HG03442 (cell line): ENCODE measurements around the gene SPRED3.

ENCODE experiments used
- ATAC-seq: cut with Tn5 transposase; IDR thresholded peaks from one replicate; pipeline ENCODE4 v1.9.1; 2021; ENCODE audit warnings: mild to moderate bottlenecking, moderate library complexity; ENCODE audit not compliant: unreplicated experiment

The SPRED3 gene

GRCh38 chr19:38443458-38443999, 55.0 kb downstream of the SPRED3 start:
- no peak for ATAC-seq

DNA sequence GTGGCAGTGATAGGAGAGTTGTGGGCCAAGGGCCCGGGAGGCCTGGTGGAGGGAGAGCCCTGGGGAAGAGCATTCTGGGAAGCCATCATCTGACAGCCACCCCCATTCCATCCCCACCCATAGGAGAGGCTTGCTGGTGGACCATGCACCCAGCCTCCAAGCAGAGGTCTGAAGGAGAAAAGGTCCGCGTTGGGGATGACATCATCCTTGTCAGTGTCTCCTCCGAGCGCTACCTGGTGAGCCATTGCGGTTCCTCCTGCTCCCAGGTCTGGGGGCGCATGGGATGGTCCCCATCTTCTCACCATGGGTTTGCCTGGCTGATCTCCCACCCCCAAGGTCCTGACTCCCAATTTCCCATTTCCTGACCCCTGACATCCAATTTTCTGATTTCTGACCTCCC, 55.5 kb downstream of the SPRED3 start:
- no peak for ATAC-seq

GRCh38 chr19:38445362-38445761, 56.9 kb downstream of the SPRED3 start:
- no peak for ATAC-seq

DNA sequence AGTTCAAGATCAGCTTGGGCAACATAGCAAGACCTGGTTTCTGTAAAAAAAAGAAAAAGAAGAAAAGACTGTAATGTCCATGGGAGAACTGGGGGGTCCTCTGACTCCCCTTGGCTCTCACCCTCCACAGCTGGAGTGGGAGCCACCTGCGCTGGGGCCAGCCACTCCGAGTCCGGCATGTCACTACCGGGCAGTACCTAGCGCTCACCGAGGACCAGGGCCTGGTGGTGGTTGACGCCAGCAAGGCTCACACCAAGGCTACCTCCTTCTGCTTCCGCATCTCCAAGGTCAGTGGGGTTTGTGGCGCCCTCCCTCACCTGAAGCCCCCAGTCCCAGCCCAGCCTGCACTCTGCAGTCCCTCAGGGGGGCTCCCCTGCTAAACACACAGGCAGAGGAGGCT, 59.7 kb downstream of the SPRED3 start:
- no peak for ATAC-seq
